Thymus (tissue), 11 donors: ENCODE results near the gene NEDD4. TPM values are rescaled to one million over a fixed set of nuclear protein-coding genes. Genes with fewer than 3 reads are reported as not detected.
"Not testable (repeated sequence)": the region's sequence is repeated elsewhere in the genome, so short reads cannot be mapped to it uniquely, and the experiment has no call there.

Experiments
- DNase-seq, 9 donors: peaks; one replicate each; pipeline ENCODE4 v3.0.0-alpha.2; 2013; ENCODE audit warnings: low spot score in 9 of 9, low read depth in 6 of 9, missing footprints in 1 of 9
- H3K27ac ChIP-seq, 2 donors: one replicate each; pipeline ENCODE4 v1.5.1; 2013; ENCODE audit warnings: control low read depth in 1 of 2, low read depth in 1 of 2, low read length in 1 of 2, mild to moderate bottlenecking in 1 of 2, moderate library complexity in 1 of 2
- H3K27me3 ChIP-seq, 2 donors: one replicate each; pipeline ENCODE4 v1.5.1; 2013; ENCODE audit warnings: low read length in 1 of 2; ENCODE audit not compliant: control insufficient read depth in 2 of 2, insufficient read depth in 1 of 2
- H3K36me3 ChIP-seq, 2 donors: one replicate each; pipeline ENCODE4 v1.5.1; 2013; ENCODE audit warnings: low read length in 1 of 2, mild to moderate bottlenecking in 1 of 2, moderate library complexity in 1 of 2; ENCODE audit not compliant: control insufficient read depth in 2 of 2, insufficient read depth in 2 of 2
- H3K4me1 ChIP-seq, 2 donors: one replicate each; pipeline ENCODE4 v1.5.1; 2013; ENCODE audit warnings: low read length in 2 of 2; ENCODE audit not compliant: control insufficient read depth in 2 of 2, insufficient read depth in 2 of 2
- H3K4me3 ChIP-seq, 2 donors: one replicate each; pipeline ENCODE4 v1.5.1; 2013; ENCODE audit warnings: low read length in 2 of 2, control low read depth in 1 of 2, mild to moderate bottlenecking in 1 of 2
- H3K9me3 ChIP-seq, 2 donors: one replicate each; pipeline ENCODE4 v1.5.1; 2013; ENCODE audit warnings: low read length in 1 of 2, mild to moderate bottlenecking in 1 of 2; ENCODE audit not compliant: control insufficient read depth in 2 of 2, insufficient read depth in 1 of 2
- WGBS: extraction: QIAGEN DNeasy Blood & Tissue Kit; methylation state at CpG from one replicate; pipeline ENCODE4 v1.1.7; 2013; 5-methylcytosine and 5-hydroxymethylcytosine counted together
- polyA plus RNA-seq: library from polyadenylated mRNA; stranded (reverse); fragments of 200-250 nt; gene quantifications from one replicate; pipeline ENCODE4 v1.2.3, GENCODE V29; 2013
- total RNA-seq: library from RNA; stranded (reverse); fragments of 120-200 nt; gene quantifications from one replicate; pipeline ENCODE4 v1.2.4, GENCODE V29; 2013
- donor health status: healthy.

The NEDD4 gene
- total and polyA plus RNA-seq, 2 donors: 4.4 to 8.8 TPM

DNA sequence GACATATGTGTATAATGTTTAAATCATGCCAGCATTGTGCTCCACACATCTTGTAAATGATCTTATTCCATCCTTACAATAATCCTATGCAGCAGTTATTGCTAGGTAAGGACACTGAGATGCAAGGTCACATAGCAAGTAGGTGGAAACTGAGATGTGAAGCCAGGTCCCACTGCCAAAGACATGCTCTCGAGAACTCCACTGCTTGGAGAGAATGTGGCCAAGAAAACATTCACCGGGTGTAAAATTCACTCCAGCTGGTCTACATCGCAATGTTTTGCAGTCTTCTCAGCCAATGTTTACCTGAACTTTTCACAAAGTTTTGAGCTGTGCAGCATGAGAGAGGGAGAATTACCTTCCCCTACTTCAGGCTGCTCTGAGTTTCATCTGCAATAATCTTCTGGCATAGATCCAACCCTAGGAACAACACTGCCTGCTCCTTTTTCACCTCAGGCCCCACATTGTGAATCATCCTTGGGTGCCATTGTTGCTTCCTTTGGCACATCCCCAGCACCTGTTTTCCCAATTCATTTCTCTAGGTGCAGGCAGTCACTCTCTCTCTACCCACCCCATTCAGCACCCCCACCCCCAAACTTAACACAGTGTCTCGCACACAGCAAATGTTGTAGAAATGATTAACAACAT is 197.0 kb downstream of the NEDD4 start:
- H3K9me3 ChIP-seq: peaks cover 0 to 7% of the 10 kb centered on the region in 2 donors
- 95% methylated on average over 4 of the region's 4 CpGs for WGBS

DNA sequence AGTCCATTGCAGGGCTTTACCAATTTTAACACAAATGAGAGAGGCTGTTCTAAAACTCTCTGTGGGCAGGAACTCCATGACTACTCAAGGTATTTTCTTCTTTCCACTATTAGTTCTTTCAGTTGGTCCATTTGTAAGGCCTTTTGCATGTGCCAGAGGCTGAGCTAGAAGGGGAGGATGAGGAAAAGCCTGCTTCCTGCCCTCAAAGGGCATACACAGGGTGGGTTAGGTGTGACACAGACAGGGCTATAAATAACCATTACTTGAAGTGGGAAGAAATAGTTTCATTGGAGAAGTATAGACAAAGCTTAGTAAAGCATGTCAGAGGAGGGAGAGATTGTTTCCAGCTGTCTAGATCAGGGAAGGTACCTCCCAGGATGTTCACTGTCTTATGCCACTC is 198.4 kb downstream of the NEDD4 start:
- Histone ChIP-seq H3K4me3 (no peak overlapping the region), H3K4me1 (no peaks in the 10 kb centered on the region), H3K9me3 (peaks cover 0 to 7% of the 10 kb centered on the region in 2 donors), H3K27me3 (no peaks in the 10 kb centered on the region), H3K36me3 (no peaks in the 10 kb centered on the region), H3K27ac (no peak overlapping the region)
- DNase-seq: no peak

More for the DNA sequence above, 197.0 kb downstream of the NEDD4 start:
- Histone ChIP-seq H3K36me3 (no peaks in the 10 kb centered on the region), H3K4me3 (no peak overlapping the region), H3K27ac (no peak overlapping the region), H3K4me1 (no peaks in the 10 kb centered on the region), H3K27me3 (no peaks in the 10 kb centered on the region)
- DNase-seq: no peak

DNA sequence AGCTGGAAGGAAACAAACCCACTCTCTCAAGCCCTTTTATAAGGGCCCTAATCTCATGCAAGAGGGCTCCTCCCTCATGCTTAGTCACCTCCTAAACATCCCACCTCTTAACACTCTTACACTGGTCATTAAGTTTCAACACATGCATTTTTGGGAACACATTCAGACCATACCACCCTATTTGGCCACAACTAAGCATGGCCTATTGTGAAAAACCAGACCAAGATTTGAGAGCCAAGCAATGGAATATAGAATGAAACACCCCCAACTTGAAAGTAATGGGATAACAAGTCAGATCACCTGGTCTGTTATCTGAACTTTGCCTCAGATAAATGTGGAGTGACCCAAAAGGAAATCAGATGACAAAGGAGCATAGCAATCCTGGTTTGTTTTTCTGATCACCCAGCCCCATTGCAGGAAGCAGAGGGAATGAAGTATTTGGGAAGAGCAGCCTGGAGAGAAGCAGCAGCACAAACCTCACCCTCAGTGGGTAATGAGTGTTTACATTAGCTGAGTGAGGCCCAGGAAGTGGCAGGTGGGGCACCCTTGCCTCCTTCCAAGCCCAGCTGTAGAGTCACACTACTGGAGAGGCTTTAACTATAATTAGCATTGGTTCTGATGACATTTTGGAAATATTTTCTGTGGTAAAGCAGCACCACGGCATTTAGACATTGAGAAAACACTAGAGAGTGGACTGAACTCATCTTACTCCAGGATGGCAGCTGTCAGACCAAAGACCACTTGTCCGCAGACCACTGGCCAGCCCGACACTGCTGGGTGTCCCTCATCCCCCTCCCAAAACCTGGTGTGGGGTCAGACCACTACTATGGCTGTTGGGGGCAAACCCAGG is 201.6 kb downstream of the NEDD4 start:
- Histone ChIP-seq H3K27me3 (no peaks in the 10 kb centered on the region), H3K4me3 (no peak overlapping the region), H3K27ac (no peak overlapping the region), H3K4me1 (no peaks in the 10 kb centered on the region), H3K9me3 (peaks cover 0 to 7% of the 10 kb centered on the region in 2 donors), H3K36me3 (no peaks in the 10 kb centered on the region)
- WGBS: 94% methylated on average over 3 of the region's 3 CpGs
- no peak for DNase-seq

DNA sequence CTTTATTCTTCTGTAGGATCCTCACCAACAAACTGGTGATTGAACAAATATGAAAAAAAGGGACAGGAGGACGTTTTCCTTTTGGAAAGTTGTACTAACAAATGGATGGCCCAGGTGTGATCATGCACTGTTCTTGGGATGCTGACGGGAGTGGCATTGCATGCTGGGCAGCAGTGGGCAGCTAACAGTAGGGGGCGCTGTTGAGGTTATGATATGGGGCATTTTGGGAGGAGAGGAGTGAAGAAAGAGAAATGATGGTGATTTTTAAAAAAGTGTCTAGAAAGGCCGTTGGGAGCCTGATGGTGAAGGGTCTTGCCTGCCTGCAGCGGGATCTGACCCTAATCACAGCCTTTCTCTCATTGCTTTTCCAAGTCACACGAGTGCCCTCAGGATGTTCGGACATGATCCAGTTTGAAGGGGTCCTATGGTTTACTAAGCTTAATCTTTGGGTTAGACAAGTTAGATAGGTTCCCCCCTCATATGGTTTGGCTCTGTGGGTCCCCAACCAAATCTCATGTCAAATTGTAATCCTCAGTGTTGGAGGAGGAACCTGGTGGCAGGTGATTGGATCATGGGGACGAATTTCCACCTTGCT is 204.2 kb downstream of the NEDD4 start:
- peaks cover 0 to 5% of the 10 kb centered on the region in 2 donors for H3K9me3 ChIP-seq
- no peak overlapping the region for H3K27ac ChIP-seq
- no peaks in the 10 kb centered on the region for H3K27me3 ChIP-seq
- DNase-seq: no peak
- H3K4me1 ChIP-seq: no peaks in the 10 kb centered on the region
- H3K4me3 ChIP-seq: no peak overlapping the region
- H3K36me3 ChIP-seq: no peaks in the 10 kb centered on the region
- 94% methylated on average over 8 of the region's 8 CpGs for WGBS

DNA sequence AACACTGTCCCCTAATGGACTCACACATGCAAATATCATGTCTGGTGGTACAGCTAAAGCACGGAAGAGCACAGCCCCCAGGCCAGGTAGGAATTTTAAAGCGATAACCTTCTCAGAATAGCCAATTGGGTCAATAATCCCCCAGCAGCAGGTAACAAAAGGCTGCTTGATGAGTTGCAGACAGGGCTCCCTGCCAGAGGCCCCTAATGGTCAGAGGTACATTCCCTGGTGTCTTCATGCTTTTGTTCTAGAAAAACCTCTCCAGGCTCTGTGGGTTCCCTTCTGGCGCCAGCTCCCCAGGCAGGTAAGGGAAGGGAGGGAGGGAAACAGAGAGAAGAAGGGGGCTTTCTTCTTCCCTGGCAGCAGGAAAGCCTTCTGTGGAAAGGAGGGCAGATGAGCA is 207.1 kb downstream of the NEDD4 start:
- H3K36me3 ChIP-seq: no peaks in the 10 kb centered on the region
- no peaks in the 10 kb centered on the region for H3K27me3 ChIP-seq
- no peaks in the 10 kb centered on the region for H3K9me3 ChIP-seq
- no peak overlapping the region for H3K27ac ChIP-seq
- DNase-seq: no peak
- H3K4me1 ChIP-seq: no peaks in the 10 kb centered on the region
- WGBS: 96% methylated on average over 3 of the region's 3 CpGs
- no peak overlapping the region for H3K4me3 ChIP-seq

DNA sequence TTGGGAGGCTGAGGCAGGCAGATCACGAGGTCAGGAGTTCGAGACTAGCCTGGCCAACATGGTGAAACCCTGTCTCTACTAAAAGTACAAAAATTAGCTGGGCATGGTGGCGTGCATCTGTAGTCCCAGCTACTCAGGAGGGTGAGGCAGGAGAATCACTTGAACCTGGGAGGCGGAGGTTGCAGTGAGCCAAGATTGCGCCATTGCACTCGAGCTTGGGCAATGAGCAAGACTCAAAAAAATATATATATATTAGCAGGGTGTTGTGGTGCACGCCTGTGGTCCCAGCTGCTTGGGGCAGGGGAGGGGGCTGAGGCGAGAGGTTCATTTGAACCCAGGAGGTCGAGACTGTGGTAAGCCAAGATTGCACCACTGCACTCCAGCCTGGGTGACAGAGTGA is 207.8 kb downstream of the NEDD4 start:
- not testable (repeated sequence) for DNase-seq, H3K9me3 ChIP-seq, H3K4me3 ChIP-seq, H3K27me3 ChIP-seq, H3K27ac ChIP-seq, H3K36me3 ChIP-seq, H3K4me1 ChIP-seq
- 96% methylated on average over 9 of the region's 9 CpGs for WGBS

DNA sequence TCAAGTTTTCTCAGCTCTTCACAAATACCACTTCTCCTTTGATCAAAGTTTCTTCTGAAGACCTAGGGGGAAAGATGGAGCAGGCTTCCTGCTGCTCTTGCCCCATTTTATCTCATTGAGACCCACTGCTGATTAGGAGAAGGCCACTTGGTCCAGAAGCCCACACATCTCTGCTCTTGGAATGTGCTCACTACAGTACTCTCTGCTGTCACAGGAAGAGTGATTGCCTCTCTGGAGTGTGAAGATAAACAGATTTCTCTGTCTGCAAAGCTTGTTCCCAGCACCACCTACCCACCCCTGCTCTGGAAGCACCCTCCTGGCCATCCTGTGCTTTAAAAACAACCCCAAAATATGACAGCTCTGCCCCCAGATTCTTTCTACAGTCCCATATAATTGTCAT is 209.1 kb downstream of the NEDD4 start:
- no peaks in the 10 kb centered on the region for H3K9me3 ChIP-seq
- H3K4me3 ChIP-seq: no peak overlapping the region
- DNase-seq: no peak
- no peak overlapping the region for H3K27ac ChIP-seq
- no peaks in the 10 kb centered on the region for H3K36me3 ChIP-seq
- no peaks in the 10 kb centered on the region for H3K27me3 ChIP-seq
- no peaks in the 10 kb centered on the region for H3K4me1 ChIP-seq

DNA sequence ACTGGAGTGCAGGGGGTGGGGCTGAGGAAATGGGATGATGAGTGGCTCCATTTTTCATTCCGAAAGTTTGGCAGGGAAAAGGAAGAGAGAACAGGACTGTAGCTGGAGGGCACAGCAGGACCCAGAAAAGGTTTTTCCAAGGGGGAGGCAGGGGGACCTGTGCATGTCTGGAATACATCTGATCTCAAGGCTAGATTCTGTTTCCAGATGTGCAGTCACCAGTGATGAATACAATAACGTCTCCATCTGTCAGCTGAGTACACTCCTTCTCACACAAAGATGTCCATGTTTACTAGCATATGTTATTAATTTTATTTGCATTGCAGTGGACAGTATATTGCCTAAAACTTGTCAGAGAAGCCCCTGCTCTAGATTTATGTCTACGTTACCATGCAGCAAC is 210.5 kb downstream of the NEDD4 start:
- no peaks in the 10 kb centered on the region for H3K36me3 ChIP-seq
- 94% methylated on average over 3 of the region's 3 CpGs for WGBS
- H3K27ac ChIP-seq: no peak overlapping the region
- DNase-seq: no peak
- H3K4me1 ChIP-seq: no peaks in the 10 kb centered on the region
- no peaks in the 10 kb centered on the region for H3K27me3 ChIP-seq
- H3K9me3 ChIP-seq: no peaks in the 10 kb centered on the region
- no peak overlapping the region for H3K4me3 ChIP-seq

DNA sequence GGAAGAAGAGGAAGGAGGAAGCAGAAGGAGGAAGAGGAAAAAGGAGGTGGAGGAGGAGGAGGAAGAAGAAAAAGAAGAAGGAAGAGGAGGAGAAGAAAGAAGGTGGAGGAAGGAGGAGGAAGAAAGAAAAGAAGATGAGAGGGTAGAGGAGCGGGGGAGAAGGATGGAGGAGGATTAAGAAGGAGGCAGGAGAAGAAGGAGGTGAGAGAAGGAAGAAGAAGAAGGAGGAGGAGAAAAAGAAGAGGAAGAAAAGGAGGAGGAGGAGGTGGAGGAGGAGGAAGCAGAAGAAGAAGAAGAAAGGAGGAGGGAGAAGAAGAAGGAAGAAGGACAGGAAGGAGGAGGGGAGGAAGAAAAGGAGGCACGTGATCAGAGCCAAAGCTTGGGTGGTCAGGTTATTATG is 213.1 kb downstream of the NEDD4 start:
- Histone ChIP-seq H3K27ac (no peak overlapping the region), H3K9me3 (no peaks in the 10 kb centered on the region), H3K4me1 (no peaks in the 10 kb centered on the region), H3K36me3 (no peaks in the 10 kb centered on the region), H3K4me3 (no peak overlapping the region), H3K27me3 (no peaks in the 10 kb centered on the region)
- 49% methylated on average over 1 of the region's 2 CpGs for WGBS
- DNase-seq: no peak
